Progenitor cell of endocrine pancreas (in vitro differentiated cells): Measurements from ENCODE around the gene ZKSCAN3. TPM values are rescaled to one million over a fixed set of nuclear protein-coding genes. Genes with fewer than 3 reads are reported as not detected.
"Not testable (repeated sequence)": the region's sequence is repeated elsewhere in the genome, so short reads cannot be mapped to it uniquely, and the experiment has no call there.

Experiments
- DNase-seq: peaks from one replicate; pipeline ENCODE4 v3.0.0; 2021; ENCODE audit warnings: low spot score; ENCODE audit not compliant: unreplicated experiment
- H3K27ac Mint-ChIP-seq: 2 replicates; pipeline ENCODE4 v1.8.0; 2021; ENCODE audit warnings: mild to moderate bottlenecking, moderate library complexity, mixed read lengths
- H3K27me3 Mint-ChIP-seq: 2 replicates; pipeline ENCODE4 v1.8.0; 2021; ENCODE audit warnings: mixed read lengths
- H3K36me3 Mint-ChIP-seq: 2 replicates; pipeline ENCODE4 v1.8.0; 2022; ENCODE audit warnings: mixed read lengths; ENCODE audit not compliant: insufficient read depth
- H3K4me1 Mint-ChIP-seq: 2 replicates; pipeline ENCODE4 v1.8.0; 2021; ENCODE audit warnings: low read depth, mixed read lengths
- H3K4me3 Mint-ChIP-seq: 2 replicates; pipeline ENCODE4 v1.8.0; 2021; ENCODE audit warnings: low read depth, mild to moderate bottlenecking, moderate library complexity, mixed read lengths
- H3K9me3 Mint-ChIP-seq: 2 replicates; pipeline ENCODE4 v1.8.0; 2021; ENCODE audit warnings: low read depth, mixed read lengths
- long read RNA-seq: library from polyadenylated mRNA; unstranded; transcript quantifications from one replicate; pipeline ENCODE4 v2.0.0, GENCODE V29; 2020
- total RNA-seq: library from RNA; stranded (reverse); gene quantifications from 2 replicates; pipeline ENCODE4 v1.2.1, GENCODE V29; 2021
- TF ChIP-seq, protein P1 (sequence below): fragments of 200-600 bp; sonication (generic); IDR thresholded peaks from one replicate; pipeline ENCODE4 v1.5.0; 2021; ENCODE audit warnings: antibody characterized with exemption, mild to moderate bottlenecking; ENCODE audit not compliant: unreplicated experiment

The ZKSCAN3 gene
- total RNA-seq: 17.9 and 19.7 TPM in 2 replicates
- long read RNA-seq, full-length matches to known transcripts: 12 of 34 reads
- long read RNA-seq, partial matches to known transcripts: 7 of 34 reads
- long read RNA-seq, other reads (novel, unspliced or antisense): 15 of 34 reads

DNA sequence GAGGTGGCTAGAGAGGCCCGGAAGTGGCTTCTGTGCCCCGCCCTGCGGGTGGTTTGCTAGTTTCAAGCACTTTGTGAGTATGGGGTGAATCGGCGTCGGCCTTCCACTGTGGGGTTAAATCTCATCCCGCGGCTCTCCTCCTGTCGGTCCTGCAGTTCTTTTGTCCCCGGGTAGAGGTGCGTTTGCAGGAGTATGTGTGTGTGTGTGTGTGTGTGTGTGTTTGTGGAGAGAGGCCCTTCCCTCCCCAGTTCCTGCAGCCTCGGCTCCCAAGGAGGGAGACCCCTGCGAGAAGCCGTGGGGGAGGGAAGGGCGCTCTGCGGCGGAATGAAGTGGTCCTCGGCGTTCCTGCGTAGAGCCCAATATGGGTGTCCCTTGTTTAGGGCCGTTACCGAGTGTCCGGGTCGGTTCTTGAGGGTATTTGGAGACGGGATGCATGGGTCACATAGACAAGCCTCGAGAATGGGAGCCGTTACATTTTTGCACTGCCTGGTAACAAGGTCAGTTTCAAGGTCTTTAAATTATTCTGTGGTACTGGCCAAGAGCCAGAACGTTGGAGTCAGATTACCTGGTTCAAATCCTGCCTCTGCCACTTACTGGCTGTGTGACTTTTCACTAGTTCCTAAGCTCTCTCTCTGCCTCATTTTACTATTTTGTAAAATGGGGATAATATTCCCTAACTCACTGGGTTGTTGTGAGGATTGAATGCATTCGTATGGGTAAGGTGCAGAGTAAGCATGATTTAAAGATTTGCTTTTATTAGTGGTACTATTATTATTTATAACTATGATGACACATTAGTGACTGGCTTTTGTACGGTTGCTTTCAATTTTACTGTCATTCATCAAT is at the start of gene ZKSCAN3:
TSS of gene ZKSCAN3 (plus strand) at position 56 of the 846 bp plus-strand sequence. CDS start 9,640 bp downstream, outside the sequence.
- Mint-ChIP-seq H3K27me3 (peaks cover 6% of the 10 kb centered on the region), H3K27ac (peak within 1 kb of the TSS; percentile 97), H3K36me3 (peaks cover 7% of the 10 kb centered on the region), H3K9me3 (no peaks in the 10 kb centered on the region), H3K4me1 (peaks cover 18% of the 10 kb centered on the region), H3K4me3 (peak within 1 kb of the TSS; percentile 95)
- TF ChIP-seq, protein P1, sequence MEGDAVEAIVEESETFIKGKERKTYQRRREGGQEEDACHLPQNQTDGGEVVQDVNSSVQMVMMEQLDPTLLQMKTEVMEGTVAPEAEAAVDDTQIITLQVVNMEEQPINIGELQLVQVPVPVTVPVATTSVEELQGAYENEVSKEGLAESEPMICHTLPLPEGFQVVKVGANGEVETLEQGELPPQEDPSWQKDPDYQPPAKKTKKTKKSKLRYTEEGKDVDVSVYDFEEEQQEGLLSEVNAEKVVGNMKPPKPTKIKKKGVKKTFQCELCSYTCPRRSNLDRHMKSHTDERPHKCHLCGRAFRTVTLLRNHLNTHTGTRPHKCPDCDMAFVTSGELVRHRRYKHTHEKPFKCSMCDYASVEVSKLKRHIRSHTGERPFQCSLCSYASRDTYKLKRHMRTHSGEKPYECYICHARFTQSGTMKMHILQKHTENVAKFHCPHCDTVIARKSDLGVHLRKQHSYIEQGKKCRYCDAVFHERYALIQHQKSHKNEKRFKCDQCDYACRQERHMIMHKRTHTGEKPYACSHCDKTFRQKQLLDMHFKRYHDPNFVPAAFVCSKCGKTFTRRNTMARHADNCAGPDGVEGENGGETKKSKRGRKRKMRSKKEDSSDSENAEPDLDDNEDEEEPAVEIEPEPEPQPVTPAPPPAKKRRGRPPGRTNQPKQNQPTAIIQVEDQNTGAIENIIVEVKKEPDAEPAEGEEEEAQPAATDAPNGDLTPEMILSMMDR: no peak
- DNase-seq: peak; percentile 59

DNA sequence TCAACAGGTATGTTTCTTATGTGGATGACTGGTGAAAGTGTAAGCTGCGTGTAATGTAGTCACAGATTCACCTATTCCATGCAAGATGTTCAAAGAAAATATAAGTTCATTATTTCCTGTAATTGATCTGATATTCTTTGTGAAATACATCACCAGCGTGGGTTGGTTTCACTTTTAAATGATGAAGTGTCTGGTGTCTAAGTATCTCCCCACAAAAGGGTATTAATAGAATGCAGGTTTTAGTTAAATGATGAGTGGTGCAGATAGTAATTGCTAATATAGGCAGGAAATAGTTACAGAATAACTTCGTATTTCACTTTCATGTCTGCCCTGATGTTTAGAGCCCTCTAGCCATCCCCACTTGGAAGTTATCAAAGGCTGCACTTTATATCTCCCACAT is 46.2 kb upstream of the ZKSCAN3 start:
- peaks cover 34% of the 10 kb centered on the region for H3K36me3 Mint-ChIP-seq

DNA sequence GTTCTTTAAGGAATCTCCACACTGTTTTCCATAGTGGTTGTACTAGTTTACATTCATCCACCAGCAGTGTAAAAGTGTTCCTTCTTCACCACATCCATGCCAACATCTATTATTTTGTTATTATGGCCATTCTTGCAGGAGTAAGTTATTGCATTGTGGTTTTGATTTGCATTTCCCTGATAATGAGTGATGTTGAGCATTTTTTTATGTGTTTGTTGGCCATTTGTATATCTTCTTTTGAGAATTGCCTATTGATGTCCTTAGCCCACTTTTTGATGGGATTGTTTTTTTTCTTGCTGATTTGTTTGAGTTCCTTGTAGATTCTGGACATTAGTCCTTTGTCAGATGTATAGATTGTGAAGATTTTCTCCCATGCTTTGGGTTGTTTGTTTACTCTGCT is 43.4 kb upstream of the ZKSCAN3 start:
- not testable (repeated sequence) for H3K4me1 Mint-ChIP-seq, DNase-seq, H3K27ac Mint-ChIP-seq, H3K4me3 Mint-ChIP-seq, H3K27me3 Mint-ChIP-seq
- peaks cover 40% of the 10 kb centered on the region for H3K9me3 Mint-ChIP-seq
- peaks cover 34% of the 10 kb centered on the region for H3K36me3 Mint-ChIP-seq

More for the DNA sequence above, 46.2 kb upstream of the ZKSCAN3 start:
- no peak for DNase-seq
- H3K9me3 Mint-ChIP-seq: peaks cover 23% of the 10 kb centered on the region
- no peaks in the 10 kb centered on the region for H3K27me3 Mint-ChIP-seq
- H3K27ac Mint-ChIP-seq: no peak overlapping the region
- TF ChIP-seq, protein P1: no peak
- H3K4me3 Mint-ChIP-seq: no peak overlapping the region
- H3K4me1 Mint-ChIP-seq: no peaks in the 10 kb centered on the region

DNA sequence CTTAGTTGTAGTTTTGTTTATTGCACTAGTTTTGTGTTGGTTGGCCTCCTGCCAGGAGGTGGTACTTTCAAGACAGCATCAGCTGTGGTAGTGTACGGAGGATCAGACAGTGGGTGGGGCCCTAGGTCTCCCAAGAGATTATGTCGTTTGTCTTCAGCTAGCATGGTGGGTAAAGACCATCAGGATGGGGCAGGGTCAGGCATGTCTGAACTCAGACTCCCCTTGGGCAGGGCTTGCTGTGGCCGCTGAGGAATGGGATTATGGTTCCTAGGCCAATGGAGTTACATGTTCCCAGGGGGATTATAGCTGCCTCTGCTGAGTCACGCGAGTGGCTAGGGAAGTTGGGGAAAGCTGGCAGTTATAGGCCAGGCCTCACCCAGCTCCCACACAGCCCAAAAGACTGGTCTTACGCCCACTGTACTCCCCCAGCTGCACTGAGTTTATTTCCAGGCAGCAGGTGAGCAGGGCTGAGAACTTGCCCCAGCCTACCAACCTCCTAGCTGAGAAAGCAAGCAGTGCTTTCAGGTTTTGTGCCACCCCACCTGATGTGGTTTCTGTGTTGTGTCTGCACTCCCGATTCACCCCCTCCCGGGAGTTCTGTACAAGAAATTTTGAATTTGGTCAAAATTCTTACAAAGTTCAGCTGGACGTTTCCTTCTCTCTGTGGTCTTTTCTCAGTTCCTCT is 38.5 kb upstream of the ZKSCAN3 start:
- H3K27ac Mint-ChIP-seq: no peak overlapping the region
- no peak for DNase-seq
- H3K4me1 Mint-ChIP-seq: peaks cover 6% of the 10 kb centered on the region
- H3K9me3 Mint-ChIP-seq: peaks cover 46% of the 10 kb centered on the region
- no peaks in the 10 kb centered on the region for H3K27me3 Mint-ChIP-seq
- TF ChIP-seq, protein P1: no peak
- no peak overlapping the region for H3K4me3 Mint-ChIP-seq
- H3K36me3 Mint-ChIP-seq: peaks cover 32% of the 10 kb centered on the region

DNA sequence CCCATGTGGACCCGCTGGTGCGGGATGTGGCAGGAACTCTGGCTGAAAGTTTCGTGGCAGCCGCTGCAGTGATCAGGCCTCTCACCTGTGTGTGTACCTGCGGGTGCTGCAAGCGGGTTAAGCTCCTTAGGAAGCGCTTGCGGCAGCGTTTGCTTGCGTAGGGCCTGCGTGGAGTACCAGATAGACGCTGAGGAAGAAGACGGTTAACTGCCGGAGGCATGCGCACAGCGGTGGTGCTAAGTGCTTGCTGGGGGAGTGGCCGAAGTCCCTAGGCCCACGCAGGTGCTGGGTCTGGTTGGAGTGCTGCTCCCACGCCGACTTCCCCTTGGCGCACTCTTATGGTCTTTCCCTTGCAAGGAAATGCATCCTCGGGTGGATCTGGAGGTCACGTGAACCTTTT is 36.8 kb upstream of the ZKSCAN3 start:
- TF ChIP-seq, protein P1: no peak
- DNase-seq: no peak
- Mint-ChIP-seq H3K36me3 (peaks cover 20% of the 10 kb centered on the region), H3K27me3 (no peaks in the 10 kb centered on the region), H3K27ac (no peak overlapping the region), H3K4me1 (peaks cover 6% of the 10 kb centered on the region), H3K9me3 (peaks cover 30% of the 10 kb centered on the region), H3K4me3 (no peak overlapping the region)
